MM.1S (cell line): Measurements from ENCODE around the gene ENKUR.

Source experiments
- EZH2 ChIP-seq: fragments of 300-600 bp; sonication (generic); optimal IDR thresholded peaks from 2 replicates; pipeline ENCODE3; 2017; ENCODE audit warnings: low read depth, mild to moderate bottlenecking, antibody characterized with exemption, low read length, mixed read lengths
- EZH2phosphoT487 ChIP-seq: fragments of 300-600 bp; sonication (generic); IDR thresholded peaks from 2 replicates; pipeline ENCODE4 v1.6.1; 2018; ENCODE audit warnings: antibody characterized with exemption, low read length
- TF ChIP-seq, protein P1 (sequence below): fragments of 300-600 bp; sonication (generic); IDR thresholded peaks from 2 replicates; pipeline ENCODE4 v1.5.1; 2016; ENCODE audit warnings: antibody characterized with exemption, low read length, mixed read lengths

DNA sequence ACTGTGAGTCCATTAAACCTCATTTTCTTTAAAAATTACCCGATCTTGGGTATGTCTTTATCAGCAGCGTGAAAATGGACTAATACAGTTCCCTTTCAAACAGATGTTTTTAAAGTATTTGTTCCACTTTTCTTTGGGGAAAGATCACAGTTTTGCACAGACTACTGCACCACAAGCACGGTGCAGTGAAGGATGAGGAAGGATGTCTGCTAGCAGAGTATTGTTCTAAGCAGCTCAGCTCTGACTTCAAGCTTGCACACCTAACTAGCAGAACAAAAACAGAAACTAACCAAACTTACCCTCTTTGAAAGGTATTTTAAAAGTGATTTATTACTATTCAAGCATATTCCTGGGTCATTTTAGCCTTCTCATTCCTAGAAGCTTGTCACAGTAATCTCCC, 20.4 kb upstream of the ENKUR start:
- TF ChIP-seq, protein P1, sequence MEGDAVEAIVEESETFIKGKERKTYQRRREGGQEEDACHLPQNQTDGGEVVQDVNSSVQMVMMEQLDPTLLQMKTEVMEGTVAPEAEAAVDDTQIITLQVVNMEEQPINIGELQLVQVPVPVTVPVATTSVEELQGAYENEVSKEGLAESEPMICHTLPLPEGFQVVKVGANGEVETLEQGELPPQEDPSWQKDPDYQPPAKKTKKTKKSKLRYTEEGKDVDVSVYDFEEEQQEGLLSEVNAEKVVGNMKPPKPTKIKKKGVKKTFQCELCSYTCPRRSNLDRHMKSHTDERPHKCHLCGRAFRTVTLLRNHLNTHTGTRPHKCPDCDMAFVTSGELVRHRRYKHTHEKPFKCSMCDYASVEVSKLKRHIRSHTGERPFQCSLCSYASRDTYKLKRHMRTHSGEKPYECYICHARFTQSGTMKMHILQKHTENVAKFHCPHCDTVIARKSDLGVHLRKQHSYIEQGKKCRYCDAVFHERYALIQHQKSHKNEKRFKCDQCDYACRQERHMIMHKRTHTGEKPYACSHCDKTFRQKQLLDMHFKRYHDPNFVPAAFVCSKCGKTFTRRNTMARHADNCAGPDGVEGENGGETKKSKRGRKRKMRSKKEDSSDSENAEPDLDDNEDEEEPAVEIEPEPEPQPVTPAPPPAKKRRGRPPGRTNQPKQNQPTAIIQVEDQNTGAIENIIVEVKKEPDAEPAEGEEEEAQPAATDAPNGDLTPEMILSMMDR: no peak
- no peak for TF ChIP-seq EZH2
- no peak for TF ChIP-seq EZH2phosphoT487
